HEK293 (cell line): ENCODE results near the gene CHL1.

Experiments used
- CTCF ChIA-PET: fragments of 350-600 bp; formaldehyde crosslinking; extraction: SDS; loops from one replicate; lab custom pipeline; 2021; ENCODE audit warnings: antibody characterized with exemption; lab: Yijun Ruan, JAX
- POLR2A ChIA-PET: fragments of 300-600 bp; formaldehyde crosslinking; extraction: SDS; loops from one replicate; lab custom pipeline; 2020; ENCODE audit warnings: antibody characterized with exemption, inconsistent platforms; lab: Yijun Ruan, JAX
- H3K27ac ChIP-seq: fragments of 200-500 bp; sonication (Bioruptor generic); 2 replicates; pipeline ENCODE4 v1.5.1; 2014; ENCODE audit warnings: low read depth, low read length, control low read depth, inconsistent platforms; ENCODE audit errors: extremely low read depth
- H3K36me3 ChIP-seq, 2 experiments: fragments of 200-500 bp in 1 of 2; sonication (Bioruptor generic) in 1 of 2; 1 replicate in 1 of 2; 2 replicates in 1 of 2; pipeline ENCODE4 v1.5.1; 2014 to 2017; ENCODE audit warnings: inconsistent platforms in 2 of 2, low read length in 2 of 2; ENCODE audit not compliant: control insufficient read depth in 2 of 2, insufficient read depth in 1 of 2
- H3K4me1 ChIP-seq: fragments of 200-500 bp; sonication (Bioruptor generic); 2 replicates; pipeline ENCODE4 v1.5.1; 2014; ENCODE audit warnings: mild to moderate bottlenecking, low read length, inconsistent platforms; ENCODE audit not compliant: control insufficient read depth, insufficient read depth
- H3K4me3 ChIP-seq: 2 replicates; pipeline ENCODE4 v1.5.1; 2011; ENCODE audit warnings: low read depth, mild to moderate bottlenecking, control low read depth, low read length, moderate library complexity
- H3K9me3 ChIP-seq: fragments of 200-500 bp; sonication (Bioruptor generic); 2 replicates; pipeline ENCODE4 v1.5.1; 2014; ENCODE audit warnings: low read depth, low read length, inconsistent platforms; ENCODE audit not compliant: control insufficient read depth, insufficient read depth
- GLI2 ChIP-seq: fragments of 450-650 bp; formaldehyde crosslinking; IDR thresholded peaks from 2 replicates; pipeline ENCODE4; 2017; ENCODE audit warnings: missing biosample characterization, missing genetic modification characterization, low read depth, borderline replicate concordance
- IKZF3 ChIP-seq: fragments of 450-650 bp; IDR thresholded peaks from 2 replicates; pipeline ENCODE4 v1.5.0; 2018; ENCODE audit warnings: missing biosample characterization, mild to moderate bottlenecking, missing genetic modification characterization, moderate library complexity
- KLF8 ChIP-seq: fragments of 450-650 bp; formaldehyde crosslinking; IDR thresholded peaks from 2 replicates; pipeline ENCODE4 v1.5.1; 2016; ENCODE audit warnings: missing biosample characterization, missing genetic modification characterization
- KLF9 ChIP-seq: fragments of 450-650 bp; formaldehyde crosslinking; IDR thresholded peaks from 2 replicates; pipeline ENCODE4 v1.5.1; 2016; ENCODE audit warnings: missing biosample characterization, missing genetic modification characterization, low read depth
- SETDB1 ChIP-seq: IDR thresholded peaks from one replicate; pipeline ENCODE4 v1.6.1; 2017; ENCODE audit warnings: mild to moderate bottlenecking, low read length, moderate library complexity, mixed read lengths; ENCODE audit not compliant: insufficient read length
- TCF7L2 ChIP-seq: IDR thresholded peaks from 2 replicates; pipeline ENCODE4 v1.6.1; 2011; ENCODE audit warnings: low read depth, mild to moderate bottlenecking, inconsistent platforms, low read length, moderate library complexity, borderline replicate concordance
- ZBTB7A ChIP-seq: fragments of 450-650 bp; formaldehyde crosslinking; IDR thresholded peaks from 2 replicates; pipeline ENCODE4 v1.5.1; 2016; ENCODE audit warnings: low read depth, missing biosample characterization, missing genetic modification characterization
- ZFP3 ChIP-seq: fragments of 450-650 bp; formaldehyde crosslinking; IDR thresholded peaks from 2 replicates; pipeline ENCODE4 v1.5.1; 2016; ENCODE audit warnings: low read depth, missing biosample characterization, missing genetic modification characterization
- ZNF335 ChIP-seq: fragments of 450-650 bp; formaldehyde crosslinking; conservative IDR thresholded peaks from 2 replicates; pipeline ENCODE4 v1.5.1; 2016; ENCODE audit warnings: missing biosample characterization, missing genetic modification characterization
- ZNF350 ChIP-seq: fragments of 450-650 bp; formaldehyde crosslinking; IDR thresholded peaks from 2 replicates; pipeline ENCODE4 v1.5.0; 2017; ENCODE audit warnings: missing biosample characterization, mild to moderate bottlenecking, missing genetic modification characterization
- ZNF549 ChIP-seq: fragments of 450-650 bp; IDR thresholded peaks from 2 replicates; pipeline ENCODE4 v1.5.1; 2018; ENCODE audit warnings: missing biosample characterization, missing genetic modification characterization, mild to moderate bottlenecking, inconsistent platforms, moderate library complexity
- ZNF596 ChIP-seq: fragments of 450-650 bp; IDR thresholded peaks from 2 replicates; pipeline ENCODE4 v1.5.0; 2018; ENCODE audit warnings: missing biosample characterization, mild to moderate bottlenecking, missing genetic modification characterization, moderate library complexity
- ZNF624 ChIP-seq: fragments of 450-650 bp; formaldehyde crosslinking; IDR thresholded peaks from 2 replicates; pipeline ENCODE4 v1.5.1; 2017; ENCODE audit warnings: missing biosample characterization, missing genetic modification characterization
- TF ChIP-seq, protein P1 (sequence below): fragments of 450-650 bp; formaldehyde crosslinking; IDR thresholded peaks from 2 replicates; pipeline ENCODE4 v1.5.1; 2016; ENCODE audit warnings: missing biosample characterization, missing genetic modification characterization
- TF ChIP-seq, protein P2 (sequence below): fragments of 450-650 bp; formaldehyde crosslinking; IDR thresholded peaks from 2 replicates; pipeline ENCODE4 v1.5.1; 2016; ENCODE audit warnings: missing biosample characterization, missing genetic modification characterization
- TF ChIP-seq, protein P3 (sequence below): fragments of 450-650 bp; IDR thresholded peaks from 2 replicates; pipeline ENCODE4 v1.5.1; 2018; ENCODE audit warnings: missing biosample characterization, mild to moderate bottlenecking, missing genetic modification characterization
- TF ChIP-seq, protein P4 (sequence below): fragments of 450-650 bp; formaldehyde crosslinking; IDR thresholded peaks from 2 replicates; pipeline ENCODE4 v1.5.1; 2016; ENCODE audit warnings: missing biosample characterization, missing genetic modification characterization
- TF ChIP-seq, protein P5 (sequence below): fragments of 450-650 bp; formaldehyde crosslinking; IDR thresholded peaks from 2 replicates; pipeline ENCODE4 v1.5.0; 2017; ENCODE audit warnings: missing biosample characterization, missing genetic modification characterization, borderline replicate concordance

CHL1 gene

DNA sequence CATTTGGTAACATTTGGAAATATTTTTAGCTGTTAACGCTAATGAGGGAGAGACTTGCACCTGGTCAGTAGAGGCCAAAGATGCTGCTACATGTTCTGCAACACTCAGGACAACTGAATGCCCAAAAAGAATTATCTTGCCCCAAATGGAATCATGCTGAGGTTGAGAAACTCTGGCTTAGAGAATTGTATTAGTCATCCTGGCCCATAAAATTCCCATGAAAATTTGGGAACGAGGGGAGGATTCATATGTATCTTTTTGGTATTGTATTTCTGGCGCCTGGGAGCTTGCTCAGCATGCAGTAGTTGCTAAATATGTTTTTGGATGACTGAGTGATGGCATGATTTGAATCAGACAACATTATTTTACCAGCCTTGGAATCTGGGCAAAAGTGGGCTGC lies 59.9 kb downstream of the CHL1 start (continued):
- TF ChIP-seq, protein P1, sequence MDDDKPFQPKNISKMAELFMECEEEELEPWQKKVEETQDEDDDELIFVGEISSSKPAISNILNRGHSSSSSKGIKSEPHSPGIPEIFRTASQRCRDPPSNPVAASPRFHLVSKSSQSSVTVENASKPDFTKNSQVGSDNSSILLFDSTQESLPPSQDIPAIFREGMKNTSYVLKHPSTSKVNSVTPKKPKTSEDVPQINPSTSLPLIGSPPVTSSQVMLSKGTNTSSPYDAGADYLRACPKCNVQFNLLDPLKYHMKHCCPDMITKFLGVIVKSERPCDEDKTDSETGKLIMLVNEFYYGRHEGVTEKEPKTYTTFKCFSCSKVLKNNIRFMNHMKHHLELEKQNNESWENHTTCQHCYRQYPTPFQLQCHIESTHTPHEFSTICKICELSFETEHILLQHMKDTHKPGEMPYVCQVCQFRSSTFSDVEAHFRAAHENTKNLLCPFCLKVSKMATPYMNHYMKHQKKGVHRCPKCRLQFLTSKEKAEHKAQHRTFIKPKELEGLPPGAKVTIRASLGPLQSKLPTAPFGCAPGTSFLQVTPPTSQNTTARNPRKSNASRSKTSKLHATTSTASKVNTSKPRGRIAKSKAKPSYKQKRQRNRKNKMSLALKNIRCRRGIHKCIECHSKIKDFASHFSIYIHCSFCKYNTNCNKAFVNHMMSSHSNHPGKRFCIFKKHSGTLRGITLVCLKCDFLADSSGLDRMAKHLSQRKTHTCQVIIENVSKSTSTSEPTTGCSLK, result no peak
- TF ChIP-seq, protein P2, sequence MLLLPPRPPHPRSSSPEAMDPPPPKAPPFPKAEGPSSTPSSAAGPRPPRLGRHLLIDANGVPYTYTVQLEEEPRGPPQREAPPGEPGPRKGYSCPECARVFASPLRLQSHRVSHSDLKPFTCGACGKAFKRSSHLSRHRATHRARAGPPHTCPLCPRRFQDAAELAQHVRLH (tag by site-specific recombination), result no peak
- TF ChIP-seq ZNF624, result no peak
- no peak for TF ChIP-seq ZFP3 (tag by site-specific recombination)
- TF ChIP-seq, protein P3, sequence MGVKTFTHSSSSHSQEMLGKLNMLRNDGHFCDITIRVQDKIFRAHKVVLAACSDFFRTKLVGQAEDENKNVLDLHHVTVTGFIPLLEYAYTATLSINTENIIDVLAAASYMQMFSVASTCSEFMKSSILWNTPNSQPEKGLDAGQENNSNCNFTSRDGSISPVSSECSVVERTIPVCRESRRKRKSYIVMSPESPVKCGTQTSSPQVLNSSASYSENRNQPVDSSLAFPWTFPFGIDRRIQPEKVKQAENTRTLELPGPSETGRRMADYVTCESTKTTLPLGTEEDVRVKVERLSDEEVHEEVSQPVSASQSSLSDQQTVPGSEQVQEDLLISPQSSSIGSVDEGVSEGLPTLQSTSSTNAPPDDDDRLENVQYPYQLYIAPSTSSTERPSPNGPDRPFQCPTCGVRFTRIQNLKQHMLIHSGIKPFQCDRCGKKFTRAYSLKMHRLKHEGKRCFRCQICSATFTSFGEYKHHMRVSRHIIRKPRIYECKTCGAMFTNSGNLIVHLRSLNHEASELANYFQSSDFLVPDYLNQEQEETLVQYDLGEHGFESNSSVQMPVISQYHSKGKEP (tag by site-specific recombination), result no peak
- TF ChIP-seq SETDB1, result no peak
- TF ChIP-seq ZBTB7A (tag by site-specific recombination), result no peak
- no peak for TF ChIP-seq TCF7L2

DNA sequence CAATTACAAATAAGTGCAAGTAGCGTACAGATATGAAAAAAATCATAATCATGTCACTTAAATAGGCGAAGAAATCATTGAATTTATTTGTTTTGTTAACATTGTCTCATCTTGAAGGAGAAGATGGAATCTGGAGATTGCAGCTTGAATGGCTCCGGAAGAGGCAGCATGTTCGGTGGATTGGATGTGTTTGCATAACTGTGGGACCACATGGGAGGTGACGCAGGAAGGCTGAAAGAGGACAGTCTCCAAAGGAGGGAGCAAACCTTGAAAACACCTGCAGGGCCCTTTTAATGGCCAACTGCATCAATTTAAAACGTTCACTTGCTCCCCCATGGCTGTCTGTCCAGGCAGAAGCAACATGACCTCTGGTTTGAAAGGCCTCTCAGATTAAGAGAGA lies 61.3 kb downstream of the CHL1 start:
- CTCF ChIA-PET, result no interaction called here
- TF ChIP-seq KLF9 (no peak), ZNF335 (tag by site-specific recombination) (no peak), ZNF350 (tag by site-specific recombination) (no peak), KLF8 (tag by site-specific recombination) (no peak), GLI2 (tag by site-specific recombination) (no peak), ZNF596 (tag by site-specific recombination) (no peak), ZNF549 (tag by site-specific recombination) (no peak), IKZF3 (no peak)
- TF ChIP-seq, protein P4, sequence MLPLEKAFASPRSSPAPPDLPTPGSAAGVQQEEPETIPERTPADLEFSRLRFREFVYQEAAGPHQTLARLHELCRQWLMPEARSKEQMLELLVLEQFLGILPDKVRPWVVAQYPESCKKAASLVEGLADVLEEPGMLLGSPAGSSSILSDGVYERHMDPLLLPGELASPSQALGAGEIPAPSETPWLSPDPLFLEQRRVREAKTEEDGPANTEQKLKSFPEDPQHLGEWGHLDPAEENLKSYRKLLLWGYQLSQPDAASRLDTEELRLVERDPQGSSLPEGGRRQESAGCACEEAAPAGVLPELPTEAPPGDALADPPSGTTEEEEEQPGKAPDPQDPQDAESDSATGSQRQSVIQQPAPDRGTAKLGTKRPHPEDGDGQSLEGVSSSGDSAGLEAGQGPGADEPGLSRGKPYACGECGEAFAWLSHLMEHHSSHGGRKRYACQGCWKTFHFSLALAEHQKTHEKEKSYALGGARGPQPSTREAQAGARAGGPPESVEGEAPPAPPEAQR (tag by site-specific recombination), result no peak
- TF ChIP-seq, protein P5, sequence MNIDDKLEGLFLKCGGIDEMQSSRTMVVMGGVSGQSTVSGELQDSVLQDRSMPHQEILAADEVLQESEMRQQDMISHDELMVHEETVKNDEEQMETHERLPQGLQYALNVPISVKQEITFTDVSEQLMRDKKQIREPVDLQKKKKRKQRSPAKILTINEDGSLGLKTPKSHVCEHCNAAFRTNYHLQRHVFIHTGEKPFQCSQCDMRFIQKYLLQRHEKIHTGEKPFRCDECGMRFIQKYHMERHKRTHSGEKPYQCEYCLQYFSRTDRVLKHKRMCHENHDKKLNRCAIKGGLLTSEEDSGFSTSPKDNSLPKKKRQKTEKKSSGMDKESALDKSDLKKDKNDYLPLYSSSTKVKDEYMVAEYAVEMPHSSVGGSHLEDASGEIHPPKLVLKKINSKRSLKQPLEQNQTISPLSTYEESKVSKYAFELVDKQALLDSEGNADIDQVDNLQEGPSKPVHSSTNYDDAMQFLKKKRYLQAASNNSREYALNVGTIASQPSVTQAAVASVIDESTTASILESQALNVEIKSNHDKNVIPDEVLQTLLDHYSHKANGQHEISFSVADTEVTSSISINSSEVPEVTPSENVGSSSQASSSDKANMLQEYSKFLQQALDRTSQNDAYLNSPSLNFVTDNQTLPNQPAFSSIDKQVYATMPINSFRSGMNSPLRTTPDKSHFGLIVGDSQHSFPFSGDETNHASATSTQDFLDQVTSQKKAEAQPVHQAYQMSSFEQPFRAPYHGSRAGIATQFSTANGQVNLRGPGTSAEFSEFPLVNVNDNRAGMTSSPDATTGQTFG (tag by site-specific recombination), result no peak
- TF ChIP-seq, all 188 proteins: peak for 0
- POLR2A ChIA-PET, result no interaction called here
- no peak overlapping the region for H3K4me3 ChIP-seq
- no peak overlapping the region for H3K27ac ChIP-seq
- no peaks in the 10 kb centered on the region for H3K4me1 ChIP-seq
- no peaks in the 10 kb centered on the region for H3K36me3 ChIP-seq
- H3K9me3 ChIP-seq, result no peaks in the 10 kb centered on the region
